ENCODE measurements around the gene BUD23.

Gene BUD23

DNA sequence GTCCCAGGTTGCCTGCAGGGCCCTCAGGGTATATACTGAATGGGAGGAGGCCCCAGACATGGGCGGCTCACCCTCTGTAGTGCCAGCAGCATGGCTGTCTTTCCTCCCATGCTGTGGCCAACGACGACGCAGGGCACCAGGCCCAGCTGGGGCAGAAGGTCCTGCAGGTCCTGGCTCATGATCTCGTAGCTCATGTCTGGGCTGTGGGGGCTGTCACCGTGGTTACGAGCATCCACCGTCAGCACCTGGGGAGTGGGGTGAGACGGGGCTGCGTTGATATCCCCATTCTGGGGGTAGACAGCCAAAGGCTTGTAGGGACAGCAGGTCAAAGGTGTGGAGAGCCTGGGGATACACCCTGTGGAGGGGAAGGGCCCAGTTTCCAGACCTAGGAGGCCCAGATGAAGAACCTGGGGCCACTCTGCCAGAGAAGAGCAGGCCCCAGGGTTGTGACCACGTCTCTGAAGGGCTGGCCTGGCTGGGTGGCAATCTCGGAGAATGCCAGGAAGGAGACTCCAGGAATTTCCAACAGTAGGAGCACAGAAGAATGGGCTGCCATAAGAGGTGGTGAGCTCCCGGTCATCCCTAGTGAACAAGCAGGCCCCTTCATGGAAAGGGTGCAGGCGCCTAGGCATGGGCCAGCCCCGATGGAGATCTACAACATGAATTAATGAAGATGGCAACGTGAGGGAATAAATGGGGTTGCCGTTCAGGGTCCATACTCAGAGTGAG lies 54.3 kb downstream of the BUD23 start:
- DNase-seq (ENCODE audit: low read depth): no peak
- peak overlapping the region; percentile 82 for H3K4me3 ChIP-seq (ENCODE audit: low read depth, low read length)

DNA sequence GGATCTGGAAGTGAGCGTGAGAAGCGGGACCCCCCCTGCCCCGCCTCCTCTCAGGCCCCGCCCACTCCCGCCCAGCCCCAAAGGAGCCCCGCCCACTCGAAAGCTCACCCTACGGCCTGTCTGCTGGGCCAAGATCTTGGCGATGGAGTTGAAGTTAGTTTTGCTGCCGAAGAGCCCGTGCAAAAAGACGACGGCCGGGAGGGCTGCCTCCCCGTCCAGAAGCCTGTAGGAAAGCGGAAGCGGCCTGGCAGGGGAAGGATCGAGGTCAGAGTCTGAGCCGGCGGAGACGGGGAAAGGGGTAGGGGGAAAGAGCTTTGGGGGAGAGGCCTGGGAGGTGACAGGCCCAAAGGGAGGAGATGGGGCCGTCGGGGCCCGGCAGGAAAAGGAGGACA lies 54.8 kb downstream of the BUD23 start:
- H3K4me3 ChIP-seq (ENCODE audit: low read depth, low read length): peak overlapping the region; percentile 82
- DNase-seq (ENCODE audit: low read depth): no peak

DNA sequence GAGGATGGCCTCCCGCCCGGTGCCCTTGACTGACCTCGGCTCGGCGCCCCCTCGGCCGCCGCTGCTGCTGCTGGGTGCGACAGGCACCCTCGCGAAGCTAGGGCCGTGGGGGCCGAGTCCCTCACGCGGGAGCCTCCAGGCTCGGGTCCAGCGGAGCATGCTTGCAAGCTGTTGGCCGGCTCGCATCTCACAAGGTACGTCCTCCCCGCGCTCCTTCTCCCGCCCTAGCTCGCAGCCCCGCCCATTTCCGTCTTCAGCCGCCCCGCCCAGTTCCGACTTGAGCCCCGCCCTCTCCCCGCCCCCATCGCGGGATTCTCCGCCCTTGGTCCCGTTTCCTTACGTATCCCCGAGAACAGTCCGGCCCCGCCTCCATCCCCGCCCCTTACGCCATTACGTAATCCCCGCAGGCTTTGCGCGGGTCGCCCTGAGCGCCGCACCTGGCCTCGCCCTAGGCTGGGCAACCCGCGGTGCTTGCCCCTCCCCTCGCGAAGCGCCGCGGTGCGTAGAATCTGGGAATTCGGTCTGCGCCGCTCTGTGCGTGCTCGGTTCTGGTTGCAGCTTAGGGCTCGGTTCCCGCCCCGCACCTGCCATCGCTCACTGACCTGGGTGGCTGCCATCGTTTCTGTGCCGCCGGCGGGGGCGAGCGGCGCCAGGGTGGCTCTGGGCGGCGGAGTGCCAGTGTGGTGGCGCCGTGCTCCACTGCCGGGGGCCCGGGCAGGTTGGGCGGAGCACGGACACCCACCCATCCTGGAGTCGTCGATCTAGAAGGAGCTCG lies 55.4 kb downstream of the BUD23 start, which contains the start of gene ABHD11:
TSS of gene ABHD11 (minus strand) at position 191 of the 775 bp plus-strand sequence. CDS start at position 159, 32 bp downstream.
- H3K4me3 ChIP-seq (ENCODE audit: low read depth, low read length): peak within 1 kb of the TSS; percentile 82
- DNase-seq (ENCODE audit: low read depth): peak; percentile 80

GRCh38 chr7:73739387-73739767 lies 56.0 kb downstream of the BUD23 start:
- no peak for DNase-seq (ENCODE audit: low read depth)
- H3K4me3 ChIP-seq (ENCODE audit: low read depth, low read length): peak overlapping the region; percentile 82

GRCh38 chr7:73740212-73740611 lies 56.8 kb downstream of the BUD23 start:
- H3K4me3 ChIP-seq (ENCODE audit: low read depth, low read length): no peak overlapping the region
- no peak for DNase-seq (ENCODE audit: low read depth)

DNA sequence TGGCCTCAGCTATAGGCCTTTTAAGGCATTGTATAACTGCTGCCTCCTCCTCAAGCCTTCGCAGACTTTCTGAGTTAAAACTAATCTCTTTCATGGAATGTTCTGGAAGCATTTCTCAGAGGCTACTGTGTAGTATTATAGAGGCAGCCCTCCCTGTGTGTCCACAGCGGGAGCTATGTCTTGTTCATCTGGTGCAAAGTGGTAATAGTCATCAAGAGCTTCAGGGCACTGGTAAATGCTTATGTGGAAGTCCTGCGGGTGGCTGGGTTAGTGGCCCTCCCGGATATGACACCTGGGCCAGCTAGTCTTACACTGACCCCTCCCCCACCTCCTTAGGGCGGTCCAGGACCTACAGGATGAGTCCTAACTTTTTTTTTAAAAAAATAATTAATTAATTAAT lies 57.4 kb downstream of the BUD23 start:
- no peak for DNase-seq (ENCODE audit: low read depth)
- no peak overlapping the region for H3K4me3 ChIP-seq (ENCODE audit: low read depth, low read length)

DNA sequence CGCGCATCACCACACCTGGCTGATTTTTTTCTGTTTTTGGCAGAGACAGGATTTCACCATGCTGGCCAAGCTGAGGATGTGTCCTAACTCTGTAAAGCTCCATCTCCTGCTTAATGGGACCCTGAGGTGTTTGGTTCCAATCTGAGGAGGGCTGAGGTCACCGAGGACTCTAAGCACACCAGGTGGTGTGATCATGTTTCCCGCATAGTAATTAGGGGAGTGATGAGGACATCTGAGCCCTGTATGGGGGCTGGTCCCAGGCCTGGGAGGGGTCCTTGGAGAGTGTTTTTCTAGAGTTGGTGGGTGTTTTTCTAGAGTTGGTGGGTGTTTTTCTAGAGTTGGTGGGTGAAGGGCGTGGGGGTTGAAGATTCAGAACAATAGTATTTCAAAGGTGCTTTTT lies 58.2 kb downstream of the BUD23 start:
- no peak overlapping the region for H3K4me3 ChIP-seq (ENCODE audit: low read depth, low read length)
- no peak for DNase-seq (ENCODE audit: low read depth)

GRCh38 chr7:73742338-73742752 lies 58.9 kb downstream of the BUD23 start:
- no peak for DNase-seq (ENCODE audit: low read depth)
- no peak overlapping the region for H3K4me3 ChIP-seq (ENCODE audit: low read depth, low read length)

GRCh38 chr7:73742753-73743641 lies 59.6 kb downstream of the BUD23 start:
- no peak for DNase-seq (ENCODE audit: low read depth)
- H3K4me3 ChIP-seq (ENCODE audit: low read depth, low read length): no peak overlapping the region

GRCh38 chr7:73746378-73746777 lies 63.0 kb downstream of the BUD23 start:
- no peak overlapping the region for H3K4me3 ChIP-seq (ENCODE audit: low read depth, low read length)
- DNase-seq (ENCODE audit: low read depth): no peak

Measured in skeletal muscle cell (primary cell).